ENCODE measurements around the gene GMPPA.

Gene GMPPA

GRCh38 chr2:219540784-219541504 lies 42.3 kb downstream of the GMPPA start:
- no peak for DNase-seq

- peak; percentile 80 for DNase-seq
These were observed 43.0 kb downstream of the GMPPA start for GRCh38 chr2:219541611-219542180.

GRCh38 chr2:219542931-219543595 lies 44.4 kb downstream of the GMPPA start:
- DNase-seq = no peak

- peak; percentile 87 for DNase-seq
These were observed 45.1 kb downstream of the GMPPA start, which contains the start of the genes CHPF and TMEM198 for GRCh38 chr2:219543596-219544358. TSS of gene CHPF (minus strand) at chr2:219543809. CDS start at chr2:219543538, 271 bp downstream. TSS of gene TMEM198 (plus strand) at chr2:219544028. CDS start at chr2:219544728, 700 bp downstream.

- DNase-seq = no peak
These were observed 45.9 kb downstream of the GMPPA start for GRCh38 chr2:219544567-219544966.

- DNase-seq = no peak
These were observed 46.7 kb downstream of the GMPPA start for GRCh38 chr2:219545295-219545942.

- no peak for DNase-seq
These were observed 47.3 kb downstream of the GMPPA start for GRCh38 chr2:219545943-219546352.

GRCh38 chr2:219547621-219548020 lies 48.9 kb downstream of the GMPPA start:
- DNase-seq = no peak

- DNase-seq = no peak
These were observed 50.3 kb downstream of the GMPPA start for GRCh38 chr2:219548990-219549389.

- DNase-seq = no peak
These were observed 50.9 kb downstream of the GMPPA start for GRCh38 chr2:219549619-219550018.

GRCh38 chr2:219551441-219552381 lies 53.0 kb downstream of the GMPPA start:
- DNase-seq = no peak

- peak; percentile 65 for DNase-seq
These were observed 53.9 kb downstream of the GMPPA start for GRCh38 chr2:219552382-219553167.

- no peak for DNase-seq
These were observed 54.4 kb downstream of the GMPPA start for GRCh38 chr2:219553168-219553417.

GRCh38 chr2:219553463-219553963 lies 54.8 kb downstream of the GMPPA start:
- DNase-seq = no peak

- no peak for DNase-seq
These were observed 55.7 kb downstream of the GMPPA start for GRCh38 chr2:219554350-219554749.

- no peak for DNase-seq
These were observed 57.3 kb downstream of the GMPPA start for GRCh38 chr2:219555956-219556355.

- DNase-seq = no peak
These were observed 57.7 kb downstream of the GMPPA start for GRCh38 chr2:219556413-219556812.
